Stimulated activated CD4-positive, alpha-beta T cell treated with anti-CD3 and anti-CD28 coated beads, TNF-alpha, amount 100 ng/mL, for 24 hours (primary cell): ENCODE results near the gene FBXO27.
A peak's percentile ranks its signal among the peaks of the same experiment; 100 is the strongest.
"Not testable (repeated sequence)": the region's sequence is repeated elsewhere in the genome, so short reads cannot be mapped to it uniquely, and the experiment has no call there.

Source experiments
- DNase-seq, 3 experiments: peaks; one replicate each; pipeline ENCODE4 v3.0.0-alpha.2; 2020; ENCODE audit warnings: low read depth in 3 of 3

FBXO27 gene

GRCh38 chr19:38988627-38989026 lies 43.7 kb downstream of the FBXO27 start:
- DNase-seq: not testable (repeated sequence)

GRCh38 chr19:38987745-38988144 lies 44.6 kb downstream of the FBXO27 start:
- DNase-seq: not testable (repeated sequence)

DNA sequence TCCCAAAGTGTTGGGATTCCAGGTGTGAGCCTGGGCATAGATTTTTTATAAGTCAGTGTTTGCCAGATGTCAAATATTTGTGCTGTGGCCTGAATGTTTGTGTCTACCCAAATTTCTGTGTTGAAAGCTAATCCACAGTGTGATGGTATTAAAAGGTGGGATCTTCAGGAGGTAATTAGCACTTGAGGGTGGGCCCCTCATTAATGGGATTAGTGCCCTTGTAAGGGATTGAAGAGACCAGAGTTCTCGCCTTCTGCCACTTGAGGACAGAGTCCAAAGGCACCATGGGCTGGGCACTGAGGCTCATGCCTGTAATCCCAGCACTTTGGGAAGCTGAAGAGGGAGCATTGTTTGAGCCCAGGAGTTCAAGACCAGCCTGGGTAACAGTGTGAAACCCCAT lies 47.1 kb downstream of the FBXO27 start:
- no peak for DNase-seq

GRCh38 chr19:38980583-38981374 lies 51.6 kb downstream of the FBXO27 start:
- no peak for DNase-seq

GRCh38 chr19:38979812-38980211 lies 52.5 kb downstream of the FBXO27 start:
- DNase-seq: no peak

- no peak for DNase-seq
Measured at GRCh38 chr19:38978326-38978689, 54.0 kb downstream of the FBXO27 start.

DNA sequence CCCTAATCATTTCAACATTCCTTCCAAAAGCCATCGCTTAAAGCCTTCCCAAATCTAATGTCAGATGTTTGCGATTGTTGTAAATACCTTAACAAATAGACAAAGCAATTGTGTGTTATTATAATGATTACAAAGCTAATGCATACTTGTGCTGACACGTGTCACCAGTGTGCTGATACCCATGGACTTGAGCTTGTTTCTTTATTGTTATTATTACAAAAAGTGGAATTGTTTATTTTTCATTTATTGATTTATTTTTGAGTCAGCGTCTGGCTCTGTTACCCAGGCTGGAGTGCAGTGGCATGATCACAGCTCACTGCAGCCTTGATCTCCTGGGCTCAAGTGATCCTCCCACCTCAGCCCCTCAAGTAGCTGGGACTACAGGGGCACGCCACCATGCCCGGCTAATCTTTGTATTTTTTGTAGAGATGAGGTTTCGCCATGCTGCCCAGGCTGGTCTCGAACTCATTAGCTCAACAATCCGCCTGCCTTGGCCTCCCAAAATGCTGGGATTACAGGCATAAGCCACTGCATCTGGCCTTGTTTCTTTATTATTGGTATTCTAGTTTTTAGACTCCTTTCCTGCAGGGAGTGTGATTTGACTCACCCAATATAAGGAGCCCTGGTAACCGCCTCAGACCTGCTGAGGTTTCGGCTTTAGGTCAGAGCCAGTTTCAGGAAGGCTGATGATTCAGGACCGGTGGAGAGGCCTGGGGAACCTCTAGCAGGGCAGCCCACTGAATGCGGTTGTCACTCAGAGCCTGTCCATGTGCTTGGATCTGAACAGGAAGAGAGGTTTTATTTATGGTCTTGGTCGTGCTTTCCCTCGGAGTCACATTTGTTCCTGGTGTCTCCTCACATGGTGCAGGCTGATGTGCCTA lies 54.7 kb downstream of the FBXO27 start:
- DNase-seq: peak; percentile 10 to 70 (median 11)

DNA sequence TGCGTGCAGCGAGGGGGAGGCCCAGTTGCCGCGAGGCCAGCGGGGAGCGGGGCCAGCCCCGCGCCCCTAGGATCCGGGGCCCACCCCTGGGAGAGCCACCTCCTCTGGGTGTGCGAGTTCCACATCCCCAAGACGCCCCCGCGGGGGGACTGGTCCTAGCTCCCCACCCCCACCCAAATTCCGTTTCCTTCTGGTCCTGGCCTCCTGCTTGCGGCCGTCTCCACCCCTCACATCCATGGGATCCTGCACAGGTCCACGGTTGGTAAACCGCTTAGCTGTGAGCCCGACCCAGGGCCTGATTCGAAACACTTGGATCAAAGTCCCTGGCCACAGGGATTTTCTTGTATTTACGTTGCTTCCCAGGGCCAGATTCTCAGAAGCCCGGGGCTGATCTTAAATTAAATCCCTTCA lies 56.5 kb downstream of the FBXO27 start:
- DNase-seq: no peak

GRCh38 chr19:38975214-38975860 lies 57.0 kb downstream of the FBXO27 start, which contains the start of gene FBXO17:
TSS of gene FBXO17 (minus strand) at chr19:38975742. CDS start at chr19:38950319, 25,423 bp downstream.
- no peak for DNase-seq

DNA sequence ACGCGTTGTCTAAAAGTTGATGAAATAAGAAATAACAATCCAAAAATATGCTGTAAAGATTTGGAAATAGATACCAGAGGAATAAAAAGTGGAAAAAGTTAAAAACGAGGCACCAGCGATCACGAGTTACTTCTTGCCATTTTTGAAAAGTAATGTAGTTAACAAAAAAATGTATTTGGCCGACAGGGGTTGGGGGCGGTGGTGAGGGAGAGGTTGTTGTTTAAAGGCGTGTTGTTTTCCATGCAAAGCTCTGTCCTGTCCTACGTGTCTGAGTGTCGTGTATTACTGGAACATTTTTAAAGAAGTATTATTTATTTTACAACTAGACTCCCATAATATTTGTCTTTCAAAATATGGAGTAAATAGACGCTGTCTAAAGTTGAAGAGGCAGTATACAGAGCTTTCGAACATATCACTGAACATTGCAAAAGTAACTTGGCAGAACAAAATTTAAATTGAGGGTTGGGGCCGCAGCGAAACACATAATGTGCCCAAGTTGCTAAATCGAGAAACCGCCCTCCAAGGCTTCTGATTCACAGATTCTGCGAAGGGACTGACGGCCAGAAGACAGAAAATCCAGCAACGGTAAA lies 57.6 kb downstream of the FBXO27 start:
- DNase-seq: no peak
